Measurements from ENCODE around the gene AP3B1. TPM values are rescaled to one million over a fixed set of nuclear protein-coding genes. Genes with fewer than 3 reads are reported as not detected.

AP3B1 gene
- polyA plus RNA-seq, 3 donors, result 20.3 to 39.8 (median 24.9) TPM

DNA sequence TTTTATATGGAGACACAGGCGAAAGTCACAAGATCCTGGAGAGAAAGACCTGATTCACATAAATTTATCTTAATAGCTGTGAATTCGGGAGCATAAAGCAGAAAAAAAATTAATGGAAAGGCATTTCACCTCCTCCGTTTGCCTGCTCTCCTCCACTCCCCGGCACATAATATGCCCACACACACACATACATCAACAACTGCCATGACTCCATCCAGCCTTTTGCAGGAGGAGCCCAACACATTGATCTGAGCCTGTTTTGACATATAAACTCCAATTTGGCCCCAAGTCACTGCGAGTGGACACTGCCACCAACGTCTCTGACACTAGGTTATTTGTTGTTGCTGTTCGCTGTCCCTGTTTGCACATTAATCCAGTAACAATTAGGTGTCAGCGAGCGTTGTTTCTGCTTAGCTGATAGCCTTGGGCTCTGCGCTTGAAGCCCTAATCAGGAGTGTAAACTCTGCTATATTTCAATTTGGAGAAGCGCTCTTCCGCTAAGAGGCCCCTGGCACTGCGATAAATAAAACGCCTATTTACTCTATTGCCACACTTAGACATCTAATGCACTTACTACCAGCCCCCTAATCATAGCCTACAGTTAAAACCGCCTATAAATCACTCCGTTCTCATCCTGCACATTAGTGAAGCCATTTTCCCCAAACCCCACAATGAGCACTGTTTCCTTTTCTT lies 322.6 kb downstream of the AP3B1 start:
- H2AFZ ChIP-seq (ENCODE audit: insufficient read depth, low read depth, low read length, poor library complexity, severe bottlenecking), result peak overlapping the region; percentile 63
- intact Hi-C loops (cut with micrococcal nuclease), result no loop called here

DNA sequence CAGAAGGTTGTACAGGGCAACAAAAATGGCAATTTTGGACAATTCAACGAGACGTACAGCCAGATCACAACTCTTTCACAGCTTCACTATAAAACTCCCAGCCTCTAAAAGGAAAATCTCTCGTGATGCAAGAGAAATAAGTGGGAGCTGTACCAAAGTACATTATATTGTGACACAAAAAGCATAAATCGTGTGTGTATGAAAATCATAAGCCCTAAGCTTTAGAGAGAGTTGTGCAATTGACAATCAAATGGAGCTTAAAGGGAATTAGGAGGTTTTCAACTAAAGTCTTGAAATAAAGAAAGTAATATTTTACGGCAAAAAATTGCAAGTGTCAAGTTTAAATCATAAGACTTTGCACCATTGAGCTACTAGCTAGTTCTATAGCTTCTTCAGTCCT lies 323.6 kb downstream of the AP3B1 start:
- peaks cover 3 to 19% (median 8%) of the 10 kb centered on the region in 7 donors for H3K9me3 Mint-ChIP-seq
- DNase-seq, result no peak
- no peak overlapping the region for H2AFZ ChIP-seq (ENCODE audit: insufficient read depth, low read depth, low read length, poor library complexity, severe bottlenecking)
- WGBS (ENCODE audit: insufficient coverage), result no CpG with 5 or more reads among the region's 5 CpGs
- peaks cover 19% of the 10 kb centered on the region for H3K4me1 Mint-ChIP-seq
- TF ChIP-seq, protein P1, sequence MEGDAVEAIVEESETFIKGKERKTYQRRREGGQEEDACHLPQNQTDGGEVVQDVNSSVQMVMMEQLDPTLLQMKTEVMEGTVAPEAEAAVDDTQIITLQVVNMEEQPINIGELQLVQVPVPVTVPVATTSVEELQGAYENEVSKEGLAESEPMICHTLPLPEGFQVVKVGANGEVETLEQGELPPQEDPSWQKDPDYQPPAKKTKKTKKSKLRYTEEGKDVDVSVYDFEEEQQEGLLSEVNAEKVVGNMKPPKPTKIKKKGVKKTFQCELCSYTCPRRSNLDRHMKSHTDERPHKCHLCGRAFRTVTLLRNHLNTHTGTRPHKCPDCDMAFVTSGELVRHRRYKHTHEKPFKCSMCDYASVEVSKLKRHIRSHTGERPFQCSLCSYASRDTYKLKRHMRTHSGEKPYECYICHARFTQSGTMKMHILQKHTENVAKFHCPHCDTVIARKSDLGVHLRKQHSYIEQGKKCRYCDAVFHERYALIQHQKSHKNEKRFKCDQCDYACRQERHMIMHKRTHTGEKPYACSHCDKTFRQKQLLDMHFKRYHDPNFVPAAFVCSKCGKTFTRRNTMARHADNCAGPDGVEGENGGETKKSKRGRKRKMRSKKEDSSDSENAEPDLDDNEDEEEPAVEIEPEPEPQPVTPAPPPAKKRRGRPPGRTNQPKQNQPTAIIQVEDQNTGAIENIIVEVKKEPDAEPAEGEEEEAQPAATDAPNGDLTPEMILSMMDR (IDR thresholded peaks at IDR 0.05), result no peak
- H3K27ac ChIP-seq (ENCODE audit: low read depth in 1 of 2, low read length in 2 of 2), result no peak overlapping the region
- H3K9me3 ChIP-seq (replicated peaks in 1 of 2; ENCODE audit: control insufficient read depth in 1 of 2, insufficient read depth in 1 of 2, low read length in 2 of 2), result peaks cover 0 to 2% of the 10 kb centered on the region in 2 donors
- peaks cover 0 to 12% of the 10 kb centered on the region in 2 donors for H3K36me3 Mint-ChIP-seq
- H3K27me3 Mint-ChIP-seq (ENCODE audit: low read depth in 3 of 3), result peaks cover 61 to 85% (median 72%) of the 10 kb centered on the region in 3 donors
- H3K36me3 ChIP-seq (replicated peaks in 1 of 2; ENCODE audit: control insufficient read depth in 1 of 2, insufficient read depth in 2 of 2, low read length in 2 of 2), result no peaks in the 10 kb centered on the region
- H4K20me1 ChIP-seq (ENCODE audit: insufficient read depth, low read length), result no peaks in the 10 kb centered on the region
- no peaks in the 10 kb centered on the region for H3K79me2 ChIP-seq (ENCODE audit: insufficient read depth, low read length)
- H3K27me3 ChIP-seq (ENCODE audit: control insufficient read depth in 2 of 2, insufficient read depth in 2 of 2, low read length in 2 of 2), result peaks cover 72 to 74% of the 10 kb centered on the region in 2 donors
- H3K9ac ChIP-seq (ENCODE audit: insufficient read depth, low read length, poor library complexity, severe bottlenecking), result no peak overlapping the region
- H3K4me3 Mint-ChIP-seq, result peak overlapping the region in 1 of 2 donors; percentile 61
- no peak overlapping the region for H3K27ac Mint-ChIP-seq
- H3K4me2 ChIP-seq (replicated peaks; ENCODE audit: extremely low read depth, low read length, poor library complexity, severe bottlenecking), result no peak overlapping the region
- intact Hi-C loops (cut with micrococcal nuclease), result no loop called here
- H3K4me3 ChIP-seq (replicated peaks in 1 of 3; ENCODE audit: low read depth in 2 of 3, low read length in 3 of 3), result no peak overlapping the region
- H3K4me1 ChIP-seq (ENCODE audit: control insufficient read depth in 1 of 2, insufficient read depth in 2 of 2, low read length in 2 of 2), result peaks cover 14 to 18% of the 10 kb centered on the region in 2 donors

More for the DNA sequence above, 322.6 kb downstream of the AP3B1 start:
- no peak overlapping the region for H3K27ac ChIP-seq (ENCODE audit: low read depth in 1 of 2, low read length in 2 of 2)
- H3K9me3 ChIP-seq (replicated peaks in 1 of 2; ENCODE audit: control insufficient read depth in 1 of 2, insufficient read depth in 1 of 2, low read length in 2 of 2), result peaks cover 0 to under 1% of the 10 kb centered on the region in 2 donors
- peaks cover 0 to 14% (median 4%) of the 10 kb centered on the region in 7 donors for H3K9me3 Mint-ChIP-seq
- 6% methylated on average over 13 of the region's 16 CpGs for WGBS (ENCODE audit: insufficient coverage)
- no peak overlapping the region for H3K9ac ChIP-seq (ENCODE audit: insufficient read depth, low read length, poor library complexity, severe bottlenecking)
- H3K4me1 Mint-ChIP-seq, result peaks cover 19% of the 10 kb centered on the region
- TF ChIP-seq, protein P1 (IDR thresholded peaks at IDR 0.05), result no peak
- peaks cover 0 to 12% of the 10 kb centered on the region in 2 donors for H3K36me3 Mint-ChIP-seq
- peak overlapping the region; percentile 66 to 87 for H3K4me3 Mint-ChIP-seq
- no peaks in the 10 kb centered on the region for H3K79me2 ChIP-seq (ENCODE audit: insufficient read depth, low read length)
- H4K20me1 ChIP-seq (ENCODE audit: insufficient read depth, low read length), result no peaks in the 10 kb centered on the region
- H3K4me2 ChIP-seq (replicated peaks; ENCODE audit: extremely low read depth, low read length, poor library complexity, severe bottlenecking), result peak overlapping the region; percentile 72
- DNase-seq, result peak in 1 of 3 donors; percentile 4
- H3K4me1 ChIP-seq (ENCODE audit: control insufficient read depth in 1 of 2, insufficient read depth in 2 of 2, low read length in 2 of 2), result peaks cover 14 to 18% of the 10 kb centered on the region in 2 donors
- peaks cover 79 to 80% of the 10 kb centered on the region in 2 donors for H3K27me3 ChIP-seq (ENCODE audit: control insufficient read depth in 2 of 2, insufficient read depth in 2 of 2, low read length in 2 of 2)
- no peaks in the 10 kb centered on the region for H3K36me3 ChIP-seq (replicated peaks in 1 of 2; ENCODE audit: control insufficient read depth in 1 of 2, insufficient read depth in 2 of 2, low read length in 2 of 2)
- H3K27me3 Mint-ChIP-seq (ENCODE audit: low read depth in 3 of 3), result peaks cover 65 to 89% (median 78%) of the 10 kb centered on the region in 3 donors
- H3K27ac Mint-ChIP-seq, result no peak overlapping the region
- peak overlapping the region in 2 of 3 experiments; percentile 7 to 67 for H3K4me3 ChIP-seq (replicated peaks in 1 of 3; ENCODE audit: low read depth in 2 of 3, low read length in 3 of 3)
